Activated CD8-positive, alpha-beta T cell treated with anti-CD3 and anti-CD28 coated beads for 36 hours (primary cell): ENCODE data around the gene CMTM1. TPM values are rescaled to one million over a fixed set of nuclear protein-coding genes. Genes with fewer than 3 reads are reported as not detected.
A peak's percentile ranks its signal among the peaks of the same experiment; 100 is the strongest.

Experiments used
- ATAC-seq: fragments of 200-7000 bp; cut with Tn5 transposase; one replicate; pipeline ENCODE4 v1.10.0; 2021; ENCODE audit warnings: mild to moderate bottlenecking, moderate library complexity
- CTCF ChIA-PET: fragments of 350-600 bp; sonication (Branson Sonifier 250); formaldehyde crosslinking; loops from one replicate; lab custom pipeline; 2021; ENCODE audit warnings: antibody characterized with exemption; lab: Charles Lee
- POLR2A ChIA-PET: fragments of 350-600 bp; sonication (Branson Sonifier 250); formaldehyde crosslinking; loops from one replicate; lab custom pipeline; 2021; ENCODE audit warnings: antibody characterized with exemption; lab: Charles Lee
- DNase-seq: peaks from one replicate; pipeline ENCODE4 v3.0.0-alpha.2; 2020
- H3K27ac Mint-ChIP-seq: one replicate; pipeline ENCODE4 v1.8.0; 2021; ENCODE audit warnings: mild to moderate bottlenecking, mixed read lengths
- H3K27me3 Mint-ChIP-seq: one replicate; pipeline ENCODE4 v1.8.0; 2021; ENCODE audit warnings: mixed read lengths
- H3K36me3 Mint-ChIP-seq: one replicate; pipeline ENCODE4 v1.8.0; 2021; ENCODE audit warnings: low read depth, mixed read lengths
- H3K4me1 Mint-ChIP-seq: one replicate; pipeline ENCODE4 v1.8.0; 2021; ENCODE audit warnings: low read depth, mixed read lengths
- H3K4me3 Mint-ChIP-seq: one replicate; pipeline ENCODE4 v1.8.0; 2021; ENCODE audit warnings: mild to moderate bottlenecking, moderate library complexity, mixed read lengths
- H3K9me3 Mint-ChIP-seq: one replicate; pipeline ENCODE4 v1.8.0; 2021; ENCODE audit warnings: mixed read lengths
- CTCF ChIP-seq: fragments of 200-600 bp; IDR thresholded peaks from one replicate; pipeline ENCODE4 v1.8.0; 2022; ENCODE audit warnings: antibody characterized with exemption, mild to moderate bottlenecking
- intact Hi-C: fragments of 100-400 bp; cut with micrococcal nuclease; formaldehyde crosslinking; loops from one replicate; pipeline ENCODE4 v1.10.0; 2022
- total RNA-seq, 2 experiments: library from RNA; stranded (reverse); gene quantifications; one replicate each; pipeline ENCODE4 v1.2.3, GENCODE V29; 2021

Gene CMTM1
- total RNA-seq, 2 experiments from 2014 or later = 5.4 to 6.2 TPM

- ChIA-PET POLR2A (interaction anchor here (1.1 to 9.4 kb wide), 5 partner anchors 17 to 81 kb away, joined by 3 to 78 read pairs (median 4); partner anchors contain the start of genes CKLF, CMTM3 and TK2), CTCF (interaction anchor here (0.9 to 6.0 kb wide), 12 partner anchors 8 to 350 kb away, joined by 3 to 41 read pairs (median 6); partner anchors contain the start of genes CKLF and TK2)
- no peaks in the 10 kb centered on the region for H3K27me3 Mint-ChIP-seq
- peaks cover 68% of the 10 kb centered on the region for H3K4me1 Mint-ChIP-seq
- H3K27ac Mint-ChIP-seq = peak overlapping the region; percentile 88
- intact Hi-C loops = no loop called here
- peak overlapping the region; percentile 53 for H3K4me3 Mint-ChIP-seq
- DNase-seq (no peak), ATAC-seq (no peak)
- no peaks in the 10 kb centered on the region for H3K9me3 Mint-ChIP-seq
- TF ChIP-seq CTCF = no peak
- H3K36me3 Mint-ChIP-seq = no peaks in the 10 kb centered on the region
Observed at GRCh38 chr16:66522816-66523590, 43.2 kb upstream of the CMTM1 start.

GRCh38 chr16:66523861-66524354 is 42.3 kb upstream of the CMTM1 start:
- CTCF ChIA-PET = interaction anchor here (1.4 to 6.0 kb wide), 6 partner anchors 13 to 127 kb away, joined by 4 to 41 read pairs (median 4); partner anchors contain the start of genes CKLF and TK2
- no peak for TF ChIP-seq CTCF
- no peaks in the 10 kb centered on the region for H3K9me3 Mint-ChIP-seq
- ATAC-seq (peak; percentile 25), DNase-seq (peak; percentile 64)
- H3K36me3 Mint-ChIP-seq = no peaks in the 10 kb centered on the region
- no peaks in the 10 kb centered on the region for H3K27me3 Mint-ChIP-seq
- H3K4me1 Mint-ChIP-seq = peaks cover 62% of the 10 kb centered on the region
- peak overlapping the region; percentile 88 for H3K27ac Mint-ChIP-seq
- peak overlapping the region; percentile 53 for H3K4me3 Mint-ChIP-seq
- POLR2A ChIA-PET = interaction anchor here (1.0 to 9.4 kb wide), 2 partner anchors 27 to 33 kb away, joined by 3 to 78 read pairs; partner anchors contain the start of genes CKLF and TK2
- intact Hi-C loops = no loop called here

GRCh38 chr16:66524601-66525164 is 41.6 kb upstream of the CMTM1 start:
- no peaks in the 10 kb centered on the region for H3K9me3 Mint-ChIP-seq
- no peak for ATAC-seq
- TF ChIP-seq CTCF = no peak
- H3K27ac Mint-ChIP-seq = peak overlapping the region; percentile 88
- no peak for DNase-seq
- intact Hi-C loops = no loop called here
- H3K4me3 Mint-ChIP-seq = no peak overlapping the region
- ChIA-PET POLR2A (interaction anchor here (1.0 to 9.4 kb wide), 4 partner anchors 11 to 32 kb away, joined by 3 to 78 read pairs (median 4); partner anchors contain the start of genes CKLF and TK2), CTCF (interaction anchor here (0.6 to 6.0 kb wide), 7 partner anchors 14 to 84 kb away, joined by 3 to 41 read pairs (median 4); partner anchors contain the start of genes CKLF and TK2)
- no peaks in the 10 kb centered on the region for H3K36me3 Mint-ChIP-seq
- H3K4me1 Mint-ChIP-seq = peaks cover 61% of the 10 kb centered on the region
- H3K27me3 Mint-ChIP-seq = no peaks in the 10 kb centered on the region

GRCh38 chr16:66525396-66526180 is 40.7 kb upstream of the CMTM1 start:
- CTCF ChIA-PET = interaction anchor here (0.6 to 6.0 kb wide), 5 partner anchors 17 to 83 kb away, joined by 3 to 41 read pairs (median 4); partner anchors contain the start of genes CKLF and TK2

More at GRCh38 chr16:66525396-66526180, 40.7 kb upstream of the CMTM1 start:
- H3K36me3 Mint-ChIP-seq = no peaks in the 10 kb centered on the region
- DNase-seq = no peak
- intact Hi-C loops = no loop called here
- POLR2A ChIA-PET = interaction anchor here (1.9 to 9.4 kb wide), 2 partner anchors 11 to 25 kb away, joined by 5 to 78 read pairs; partner anchors contain the start of genes CKLF and TK2
- no peak overlapping the region for H3K27ac Mint-ChIP-seq
- H3K27me3 Mint-ChIP-seq = no peaks in the 10 kb centered on the region
- TF ChIP-seq CTCF = no peak
- H3K4me1 Mint-ChIP-seq = peaks cover 57% of the 10 kb centered on the region
- no peak overlapping the region for H3K4me3 Mint-ChIP-seq
- H3K9me3 Mint-ChIP-seq = no peaks in the 10 kb centered on the region
- ATAC-seq = no peak
